C4-2B (cell line): ENCODE results near the gene MYBPC1.

Experiments used
- CTCF ChIP-seq: fragments of 450-650 bp; conservative IDR thresholded peaks from 2 replicates; pipeline ENCODE4 v1.5.1; 2017; ENCODE audit warnings: mild to moderate bottlenecking
- ZFX ChIP-seq: fragments of 450-650 bp; IDR thresholded peaks from 2 replicates; pipeline ENCODE4 v1.6.1; 2017

GRCh38 chr12:101722392-101722791 is 127.6 kb downstream of the MYBPC1 start:
- no peak for TF ChIP-seq CTCF
- no peak for TF ChIP-seq ZFX
